RWPE2 (cell line): Measurements from ENCODE around the gene RNU6-1.
A peak's percentile ranks its signal among the peaks of the same experiment; 100 is the strongest.

ENCODE experiments used
- ATAC-seq: fragments of 200-7000 bp; cut with Tn5 transposase; 3 replicates; pipeline ENCODE4 v1.9.1; 2021; ENCODE audit warnings: low read depth
- DNase-seq: peaks from one replicate; pipeline ENCODE4 v3.0.0-alpha.2; 2020; ENCODE audit warnings: low spot score
- H3K27ac ChIP-seq: fragments of 450-650 bp; 2 replicates; pipeline ENCODE4 v1.5.1; 2017; ENCODE audit warnings: mild to moderate bottlenecking; ENCODE audit not compliant: poor library complexity, severe bottlenecking
- H3K27me3 ChIP-seq: fragments of 250-450 bp; sonication (Bioruptor Pico); 2 replicates; pipeline ENCODE4 v1.5.1; 2021; ENCODE audit warnings: mild to moderate bottlenecking, moderate library complexity; ENCODE audit not compliant: insufficient read depth, poor library complexity, severe bottlenecking
- H3K36me3 ChIP-seq: fragments of 250-450 bp; sonication (Bioruptor Pico); 2 replicates; pipeline ENCODE4 v1.5.1; 2020; ENCODE audit warnings: low read depth, mild to moderate bottlenecking, moderate library complexity
- H3K4me1 ChIP-seq: fragments of 250-450 bp; sonication (Bioruptor Pico); 2 replicates; pipeline ENCODE4 v1.5.1; 2021; ENCODE audit warnings: mild to moderate bottlenecking, moderate library complexity; ENCODE audit not compliant: insufficient read depth, poor library complexity, severe bottlenecking
- H3K4me3 ChIP-seq: fragments of 250-450 bp; sonication (Bioruptor Pico); 2 replicates; pipeline ENCODE4 v1.5.1; 2021; ENCODE audit warnings: mild to moderate bottlenecking, moderate library complexity; ENCODE audit not compliant: severe bottlenecking
- H3K9me3 ChIP-seq: fragments of 250-450 bp; sonication (Bioruptor Pico); 2 replicates; pipeline ENCODE4 v1.5.1; 2021; ENCODE audit warnings: mild to moderate bottlenecking, moderate library complexity; ENCODE audit not compliant: severe bottlenecking
- CTCF ChIP-seq: fragments of 450-650 bp; IDR thresholded peaks from one replicate; pipeline ENCODE4 v1.5.1; 2017; ENCODE audit warnings: mild to moderate bottlenecking, moderate library complexity; ENCODE audit not compliant: poor library complexity, severe bottlenecking

The RNU6-1 gene

DNA sequence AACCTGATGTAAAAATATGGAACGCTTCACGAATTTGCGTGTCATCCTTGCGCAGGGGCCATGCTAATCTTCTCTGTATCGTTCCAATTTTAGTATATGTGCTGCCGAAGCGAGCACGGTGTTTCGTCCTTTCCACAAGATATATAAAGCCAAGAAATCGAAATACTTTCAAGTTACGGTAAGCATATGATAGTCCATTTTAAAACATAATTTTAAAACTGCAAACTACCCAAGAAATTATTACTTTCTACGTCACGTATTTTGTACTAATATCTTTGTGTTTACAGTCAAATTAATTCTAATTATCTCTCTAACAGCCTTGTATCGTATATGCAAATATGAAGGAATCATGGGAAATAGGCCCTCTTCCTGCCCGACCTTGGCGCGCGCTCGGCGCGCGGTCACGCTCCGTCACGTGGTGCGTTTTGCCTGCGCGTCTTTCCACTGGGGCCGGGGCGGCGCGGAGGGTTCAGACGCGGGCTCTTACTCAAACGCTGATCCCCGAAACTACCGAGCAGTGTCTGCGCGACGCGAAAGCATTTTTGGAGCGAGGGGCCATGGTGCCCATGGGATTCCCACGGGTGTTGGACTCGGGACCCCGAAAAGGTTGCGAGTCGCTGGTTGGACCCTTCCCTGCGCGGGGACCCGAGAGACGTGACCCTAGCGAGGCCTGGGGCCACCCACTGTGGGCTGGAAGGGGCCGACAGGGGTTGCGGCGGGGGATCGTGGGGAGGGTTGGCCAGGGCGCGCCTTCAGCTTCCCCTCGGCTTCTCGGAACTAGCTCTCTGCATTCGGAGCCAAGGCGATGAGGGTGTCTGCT is at the start of gene RNU6-1:
TSS of gene RNU6-1 (minus strand) at position 117 of the 820 bp plus-strand sequence.
- DNase-seq: peak; percentile 92
- Histone ChIP-seq H3K4me3 (peak within 1 kb of the TSS; percentile 93), H3K27me3 (peaks cover 12% of the 10 kb centered on the region), H3K4me1 (peaks cover 4% of the 10 kb centered on the region), H3K36me3 (no peaks in the 10 kb centered on the region), H3K9me3 (no peaks in the 10 kb centered on the region), H3K27ac (peak within 1 kb of the TSS; percentile 32)
- ATAC-seq: peak; percentile 65
- no peak for TF ChIP-seq CTCF

DNA sequence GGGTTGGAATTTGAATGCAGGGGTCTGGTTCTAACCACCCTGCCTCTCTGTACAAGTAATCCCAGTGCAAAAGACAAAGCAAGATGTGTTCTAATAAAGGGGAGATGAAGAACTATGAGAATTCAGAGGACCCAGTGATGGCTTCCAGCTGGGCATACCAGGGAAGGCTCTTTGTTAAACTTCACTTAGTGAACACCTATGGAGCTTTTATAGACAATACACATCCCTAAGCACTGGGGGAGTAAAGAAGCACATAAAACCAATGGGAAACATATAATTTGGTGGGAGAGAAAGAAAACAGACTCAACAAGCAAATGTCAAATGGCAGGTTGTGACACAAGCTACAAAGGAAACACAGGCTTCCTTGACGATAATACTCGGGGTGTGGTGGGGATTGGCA is 47.9 kb upstream of the RNU6-1 start:
- Histone ChIP-seq H3K4me1 (peaks cover 7% of the 10 kb centered on the region), H3K36me3 (no peaks in the 10 kb centered on the region), H3K9me3 (peaks cover 4% of the 10 kb centered on the region), H3K4me3 (no peak overlapping the region), H3K27ac (no peak overlapping the region), H3K27me3 (no peaks in the 10 kb centered on the region)
- ATAC-seq (no peak), DNase-seq (no peak)
- no peak for TF ChIP-seq CTCF

- H3K27ac ChIP-seq: peak overlapping the region; percentile 66
- peaks cover 13% of the 10 kb centered on the region for H3K4me1 ChIP-seq
- no peak overlapping the region for H3K4me3 ChIP-seq
- ATAC-seq (no peak), DNase-seq (no peak)
- H3K9me3 ChIP-seq: peaks cover 3% of the 10 kb centered on the region
- no peaks in the 10 kb centered on the region for H3K27me3 ChIP-seq
- H3K36me3 ChIP-seq: no peaks in the 10 kb centered on the region
- no peak for TF ChIP-seq CTCF
These were observed 46.0 kb upstream of the RNU6-1 start for GRCh38 chr15:67885861-67886260.

DNA sequence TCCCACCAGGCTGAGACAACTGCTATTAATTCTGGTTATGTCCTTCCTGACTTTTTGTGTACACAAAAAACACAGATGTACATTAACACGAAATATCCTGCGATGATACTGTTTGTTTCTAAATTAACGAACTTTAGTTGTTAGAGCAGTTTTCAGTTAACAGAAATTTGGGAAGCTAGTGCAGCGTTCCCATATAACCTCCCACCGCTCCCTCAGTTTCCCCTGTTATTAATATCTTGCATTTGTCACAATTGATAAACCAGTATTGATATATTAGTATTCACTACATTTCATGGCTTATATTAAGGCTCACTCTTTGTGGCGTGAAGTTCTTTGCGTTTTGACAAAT is 45.3 kb upstream of the RNU6-1 start:
- Histone ChIP-seq H3K9me3 (no peaks in the 10 kb centered on the region), H3K4me3 (peak overlapping the region; percentile 20), H3K27me3 (no peaks in the 10 kb centered on the region), H3K4me1 (peaks cover 16% of the 10 kb centered on the region), H3K36me3 (no peaks in the 10 kb centered on the region), H3K27ac (peak overlapping the region; percentile 66)
- DNase-seq (no peak), ATAC-seq (no peak)
- TF ChIP-seq CTCF: no peak
